HEK293 (cell line): Measurements from ENCODE around the gene ALDH7A1.
A peak's percentile ranks its signal among the peaks of the same experiment; 100 is the strongest.

Experiments
- CTCF ChIA-PET: fragments of 350-600 bp; formaldehyde crosslinking; extraction: SDS; loops from one replicate; lab custom pipeline; 2021; ENCODE audit warnings: antibody characterized with exemption; lab: Yijun Ruan, JAX
- POLR2A ChIA-PET: fragments of 300-600 bp; formaldehyde crosslinking; extraction: SDS; loops from one replicate; lab custom pipeline; 2020; ENCODE audit warnings: antibody characterized with exemption, inconsistent platforms; lab: Yijun Ruan, JAX
- H3K27ac ChIP-seq: fragments of 200-500 bp; sonication (Bioruptor generic); 2 replicates; pipeline ENCODE4 v1.5.1; 2014; ENCODE audit warnings: low read depth, low read length, control low read depth, inconsistent platforms; ENCODE audit errors: extremely low read depth
- H3K36me3 ChIP-seq, 2 experiments: fragments of 200-500 bp in 1 of 2; sonication (Bioruptor generic) in 1 of 2; 1 replicate in 1 of 2; 2 replicates in 1 of 2; pipeline ENCODE4 v1.5.1; 2014 to 2017; ENCODE audit warnings: inconsistent platforms in 2 of 2, low read length in 2 of 2; ENCODE audit not compliant: control insufficient read depth in 2 of 2, insufficient read depth in 1 of 2
- H3K4me1 ChIP-seq: fragments of 200-500 bp; sonication (Bioruptor generic); 2 replicates; pipeline ENCODE4 v1.5.1; 2014; ENCODE audit warnings: mild to moderate bottlenecking, low read length, inconsistent platforms; ENCODE audit not compliant: control insufficient read depth, insufficient read depth
- H3K4me3 ChIP-seq: 2 replicates; pipeline ENCODE4 v1.5.1; 2011; ENCODE audit warnings: low read depth, mild to moderate bottlenecking, control low read depth, low read length, moderate library complexity
- H3K9me3 ChIP-seq: fragments of 200-500 bp; sonication (Bioruptor generic); 2 replicates; pipeline ENCODE4 v1.5.1; 2014; ENCODE audit warnings: low read depth, low read length, inconsistent platforms; ENCODE audit not compliant: control insufficient read depth, insufficient read depth
- KLF10 ChIP-seq: fragments of 450-650 bp; IDR thresholded peaks from 2 replicates; pipeline ENCODE4 v1.5.1; 2018; ENCODE audit warnings: missing biosample characterization, mild to moderate bottlenecking, missing genetic modification characterization
- SALL2 ChIP-seq: fragments of 450-650 bp; formaldehyde crosslinking; IDR thresholded peaks from 2 replicates; pipeline ENCODE4 v1.5.0; 2017; ENCODE audit warnings: missing biosample characterization, mild to moderate bottlenecking, missing genetic modification characterization, borderline replicate concordance
- ZFP41 ChIP-seq: fragments of 450-650 bp; formaldehyde crosslinking; IDR thresholded peaks from 2 replicates; pipeline ENCODE4 v1.5.1; 2016; ENCODE audit warnings: missing biosample characterization, missing genetic modification characterization, borderline replicate concordance
- ZNF155 ChIP-seq: fragments of 450-650 bp; formaldehyde crosslinking; IDR thresholded peaks from 2 replicates; pipeline ENCODE4 v1.5.1; 2016; ENCODE audit warnings: missing biosample characterization, missing genetic modification characterization
- ZNF248 ChIP-seq: fragments of 450-650 bp; formaldehyde crosslinking; IDR thresholded peaks from 2 replicates; pipeline ENCODE4 v1.5.1; 2017; ENCODE audit warnings: missing biosample characterization, missing genetic modification characterization
- ZNF266 ChIP-seq: fragments of 450-650 bp; formaldehyde crosslinking; IDR thresholded peaks from 2 replicates; pipeline ENCODE4 v1.5.1; 2016; ENCODE audit warnings: missing biosample characterization, missing genetic modification characterization, low read depth
- ZNF473 ChIP-seq: fragments of 450-650 bp; formaldehyde crosslinking; IDR thresholded peaks from 2 replicates; pipeline ENCODE4 v1.5.1; 2017; ENCODE audit warnings: missing biosample characterization, missing genetic modification characterization
- ZNF501 ChIP-seq: fragments of 450-650 bp; formaldehyde crosslinking; IDR thresholded peaks from 2 replicates; pipeline ENCODE4 v1.5.1; 2016; ENCODE audit warnings: missing biosample characterization, missing genetic modification characterization
- ZNF610 ChIP-seq: fragments of 450-650 bp; formaldehyde crosslinking; IDR thresholded peaks from 2 replicates; pipeline ENCODE4 v1.5.1; 2016; ENCODE audit warnings: missing biosample characterization, missing genetic modification characterization, borderline replicate concordance
- ZNF621 ChIP-seq: fragments of 450-650 bp; formaldehyde crosslinking; IDR thresholded peaks from 2 replicates; pipeline ENCODE4 v1.5.1; 2017; ENCODE audit warnings: missing biosample characterization, missing genetic modification characterization
- ZNF624 ChIP-seq: fragments of 450-650 bp; formaldehyde crosslinking; IDR thresholded peaks from 2 replicates; pipeline ENCODE4 v1.5.1; 2017; ENCODE audit warnings: missing biosample characterization, missing genetic modification characterization
- ZNF658 ChIP-seq: fragments of 450-650 bp; formaldehyde crosslinking; IDR thresholded peaks from 2 replicates; pipeline ENCODE4; 2016; ENCODE audit warnings: missing biosample characterization, missing genetic modification characterization
- ZNF660 ChIP-seq: fragments of 450-650 bp; IDR thresholded peaks from 2 replicates; pipeline ENCODE4 v1.5.1; 2018; ENCODE audit warnings: missing biosample characterization, mild to moderate bottlenecking, missing genetic modification characterization
- ZSCAN30 ChIP-seq: fragments of 450-650 bp; IDR thresholded peaks from 2 replicates; pipeline ENCODE4 v1.5.1; 2018; ENCODE audit warnings: missing biosample characterization, mild to moderate bottlenecking, missing genetic modification characterization, moderate library complexity
- TF ChIP-seq, protein P1 (sequence below): fragments of 450-650 bp; formaldehyde crosslinking; conservative IDR thresholded peaks from 2 replicates; pipeline ENCODE4 v1.5.1; 2016; ENCODE audit warnings: low read depth, missing biosample characterization, missing genetic modification characterization
- TF ChIP-seq, protein P2 (sequence below): fragments of 450-650 bp; formaldehyde crosslinking; IDR thresholded peaks from 2 replicates; pipeline ENCODE4 v1.5.1; 2016; ENCODE audit warnings: missing biosample characterization, missing genetic modification characterization
- TF ChIP-seq, protein P3 (sequence below): fragments of 450-650 bp; formaldehyde crosslinking; optimal IDR thresholded peaks from 2 replicates; pipeline ENCODE3; 2016; ENCODE audit warnings: missing biosample characterization, mild to moderate bottlenecking, missing genetic modification characterization
- TF ChIP-seq, protein P4 (sequence below): fragments of 450-650 bp; IDR thresholded peaks from 2 replicates; pipeline ENCODE4 v1.5.1; 2018; ENCODE audit warnings: missing biosample characterization, mild to moderate bottlenecking, missing genetic modification characterization
- TF ChIP-seq, protein P5 (sequence below): fragments of 450-650 bp; formaldehyde crosslinking; IDR thresholded peaks from 2 replicates; pipeline ENCODE4 v1.5.1; 2017; ENCODE audit warnings: missing biosample characterization, missing genetic modification characterization

ALDH7A1 gene

DNA sequence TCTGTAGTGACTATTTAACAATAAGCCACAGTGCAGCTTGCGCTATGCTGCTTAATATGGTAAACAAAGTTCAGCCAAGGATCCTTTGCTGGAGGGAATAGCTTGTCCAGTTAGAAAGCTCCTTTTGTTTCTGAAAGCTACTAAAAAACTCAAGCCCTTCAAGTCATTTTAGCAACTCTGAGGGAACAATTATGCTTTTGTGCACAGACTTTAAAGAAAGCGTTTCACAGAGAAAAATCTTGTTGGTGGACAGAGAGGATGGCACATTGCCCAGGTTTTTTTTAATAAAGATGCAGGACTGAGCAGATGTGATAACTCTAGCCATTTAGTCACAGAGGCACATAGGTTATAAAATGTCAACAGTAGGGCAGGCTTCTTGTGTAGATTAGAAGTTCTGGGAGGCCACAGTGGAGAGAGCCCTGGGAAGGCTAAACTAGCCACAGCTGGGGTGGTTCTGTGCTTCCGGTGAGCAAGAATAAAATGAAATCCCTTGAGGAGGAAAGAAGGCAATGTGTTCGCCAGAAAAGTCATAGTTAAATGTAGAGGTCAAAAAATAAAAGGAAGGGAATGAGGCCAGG, 63.4 kb downstream of the ALDH7A1 start:
- H3K4me1 ChIP-seq, result 0 out of 2 replicates have a peak, but pooled peaks cover 5% of the 10 kb centered on the region
- POLR2A ChIA-PET, result no interaction called here
- H3K9me3 ChIP-seq, result no peaks in the 10 kb centered on the region
- CTCF ChIA-PET, result interaction anchor here (0.6 to 1.7 kb wide), 6 partner anchors 32 to 192 kb away, joined by 3 to 8 read pairs (median 4); no protein-coding TSS in a partner anchor
- TF ChIP-seq ZNF660 (tag by site-specific recombination), result peak; percentile 43; the same call in 1 of the 2 replicates
- TF ChIP-seq KLF10 (tag by site-specific recombination), result no peak
- TF ChIP-seq, all 188 proteins: peak for 1
- Histone ChIP-seq H3K36me3 (no peaks in the 10 kb centered on the region), H3K27ac (no peak overlapping the region), H3K4me3 (no peak overlapping the region)

DNA sequence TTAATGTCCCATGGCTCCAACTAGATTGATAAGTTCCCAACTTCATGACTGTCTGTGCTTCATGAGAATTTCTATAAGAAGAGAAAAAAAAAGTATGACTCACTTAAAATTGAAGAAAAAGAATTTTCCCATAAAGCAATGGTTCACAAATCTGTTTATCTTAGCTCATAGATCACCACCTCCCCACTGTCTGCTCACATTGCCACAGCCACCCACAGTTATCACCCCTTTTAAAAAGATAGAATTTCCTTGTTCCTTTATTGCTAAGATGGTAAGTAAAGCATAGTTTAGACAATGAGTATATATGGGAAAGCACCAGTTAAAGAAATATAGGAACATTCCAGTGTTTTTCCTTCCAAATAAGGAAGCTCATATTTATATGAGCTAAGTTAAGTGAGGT, 67.1 kb downstream of the ALDH7A1 start:
- ChIA-PET CTCF (interaction anchor here (0.5 to 1.0 kb wide), 3 partner anchors 11 to 81 kb away, joined by 3 read pairs; no protein-coding TSS in a partner anchor), POLR2A (no interaction called here)
- no peaks in the 10 kb centered on the region for H3K36me3 ChIP-seq

DNA sequence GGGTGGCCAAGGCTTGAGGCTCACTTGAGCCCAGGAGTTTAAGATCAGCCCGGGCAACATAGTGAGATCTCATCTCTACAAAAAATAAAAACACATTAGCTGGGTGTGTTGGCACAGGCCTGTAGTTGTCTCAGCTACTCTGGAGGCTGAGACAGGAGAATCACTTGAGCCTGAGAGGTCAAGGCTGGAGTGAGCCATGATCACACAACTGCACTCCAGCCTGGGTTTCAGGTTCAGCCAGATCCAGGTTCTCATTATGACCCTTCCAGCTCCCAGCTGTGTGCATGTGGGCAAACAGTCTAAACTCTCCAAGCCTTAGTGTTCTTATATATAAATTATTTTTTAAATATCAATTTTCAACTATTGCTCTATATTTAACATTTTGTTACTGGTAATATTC, 67.9 kb downstream of the ALDH7A1 start:
- POLR2A ChIA-PET, result no interaction called here
- Histone ChIP-seq H3K4me1 (0 out of 2 replicates have a peak, but pooled peaks cover 5% of the 10 kb centered on the region), H3K27ac (no peak overlapping the region), H3K9me3 (no peaks in the 10 kb centered on the region), H3K4me3 (no peak overlapping the region), H3K36me3 (no peaks in the 10 kb centered on the region)
- CTCF ChIA-PET, result interaction anchor here (0.9 to 1.3 kb wide), 3 partner anchors 12 to 26 kb away, joined by 3 to 4 read pairs (median 3); no protein-coding TSS in a partner anchor
- TF ChIP-seq ZNF621 (tag by site-specific recombination), result no peak
- TF ChIP-seq ZNF501 (tag by site-specific recombination), result no peak
- TF ChIP-seq ZNF248, result no peak
- TF ChIP-seq, protein P1, sequence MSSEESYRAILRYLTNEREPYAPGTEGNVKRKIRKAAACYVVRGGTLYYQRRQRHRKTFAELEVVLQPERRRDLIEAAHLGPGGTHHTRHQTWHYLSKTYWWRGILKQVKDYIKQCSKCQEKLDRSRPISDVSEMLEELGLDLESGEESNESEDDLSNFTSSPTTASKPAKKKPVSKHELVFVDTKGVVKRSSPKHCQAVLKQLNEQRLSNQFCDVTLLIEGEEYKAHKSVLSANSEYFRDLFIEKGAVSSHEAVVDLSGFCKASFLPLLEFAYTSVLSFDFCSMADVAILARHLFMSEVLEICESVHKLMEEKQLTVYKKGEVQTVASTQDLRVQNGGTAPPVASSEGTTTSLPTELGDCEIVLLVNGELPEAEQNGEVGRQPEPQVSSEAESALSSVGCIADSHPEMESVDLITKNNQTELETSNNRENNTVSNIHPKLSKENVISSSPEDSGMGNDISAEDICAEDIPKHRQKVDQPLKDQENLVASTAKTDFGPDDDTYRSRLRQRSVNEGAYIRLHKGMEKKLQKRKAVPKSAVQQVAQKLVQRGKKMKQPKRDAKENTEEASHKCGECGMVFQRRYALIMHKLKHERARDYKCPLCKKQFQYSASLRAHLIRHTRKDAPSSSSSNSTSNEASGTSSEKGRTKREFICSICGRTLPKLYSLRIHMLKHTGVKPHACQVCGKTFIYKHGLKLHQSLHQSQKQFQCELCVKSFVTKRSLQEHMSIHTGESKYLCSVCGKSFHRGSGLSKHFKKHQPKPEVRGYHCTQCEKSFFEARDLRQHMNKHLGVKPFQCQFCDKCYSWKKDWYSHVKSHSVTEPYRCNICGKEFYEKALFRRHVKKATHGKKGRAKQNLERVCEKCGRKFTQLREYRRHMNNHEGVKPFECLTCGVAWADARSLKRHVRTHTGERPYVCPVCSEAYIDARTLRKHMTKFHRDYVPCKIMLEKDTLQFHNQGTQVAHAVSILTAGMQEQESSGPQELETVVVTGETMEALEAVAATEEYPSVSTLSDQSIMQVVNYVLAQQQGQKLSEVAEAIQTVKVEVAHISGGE (tag by site-specific recombination), result no peak
- no peak for TF ChIP-seq ZNF473 (tag by site-specific recombination)
- TF ChIP-seq ZNF658, result no peak
- TF ChIP-seq ZNF266 (tag by site-specific recombination), result no peak
- TF ChIP-seq ZNF610 (tag by site-specific recombination), result no peak
- TF ChIP-seq ZSCAN30, result no peak
- no peak for TF ChIP-seq ZFP41 (tag by site-specific recombination)
- TF ChIP-seq ZNF624, result no peak
- TF ChIP-seq, protein P2, sequence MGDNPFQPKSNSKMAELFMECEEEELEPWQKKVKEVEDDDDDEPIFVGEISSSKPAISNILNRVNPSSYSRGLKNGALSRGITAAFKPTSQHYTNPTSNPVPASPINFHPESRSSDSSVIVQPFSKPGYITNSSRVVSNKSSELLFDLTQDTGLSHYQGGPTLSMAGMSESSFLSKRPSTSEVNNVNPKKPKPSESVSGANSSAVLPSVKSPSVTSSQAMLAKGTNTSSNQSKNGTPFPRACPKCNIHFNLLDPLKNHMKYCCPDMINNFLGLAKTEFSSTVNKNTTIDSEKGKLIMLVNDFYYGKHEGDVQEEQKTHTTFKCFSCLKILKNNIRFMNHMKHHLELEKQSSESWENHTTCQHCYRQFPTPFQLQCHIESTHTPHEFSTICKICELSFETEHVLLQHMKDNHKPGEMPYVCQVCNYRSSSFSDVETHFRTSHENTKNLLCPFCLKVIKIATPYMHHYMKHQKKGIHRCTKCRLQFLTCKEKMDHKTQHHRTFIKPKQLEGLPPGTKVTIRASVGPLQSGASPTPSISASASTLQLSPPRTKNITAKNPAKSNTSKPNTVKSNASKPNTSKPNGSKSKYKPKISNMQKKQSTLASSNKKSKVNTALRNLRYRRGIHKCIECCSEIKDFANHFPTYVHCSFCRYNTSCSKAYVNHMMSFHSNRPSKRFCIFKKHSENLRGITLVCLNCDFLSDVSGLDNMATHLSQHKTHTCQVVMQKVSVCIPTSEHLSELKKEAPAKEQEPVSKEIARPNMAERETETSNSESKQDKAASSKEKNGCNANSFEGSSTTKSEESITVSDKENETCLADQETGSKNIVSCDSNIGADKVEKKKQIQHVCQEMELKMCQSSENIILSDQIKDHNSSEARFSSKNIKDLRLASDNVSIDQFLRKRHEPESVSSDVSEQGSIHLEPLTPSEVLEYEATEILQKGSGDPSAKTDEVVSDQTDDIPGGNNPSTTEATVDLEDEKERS (tag by site-specific recombination), result no peak
- TF ChIP-seq SALL2 (tag by site-specific recombination), result no peak
- TF ChIP-seq KLF10 (tag by site-specific recombination), result no peak
- TF ChIP-seq, protein P3, sequence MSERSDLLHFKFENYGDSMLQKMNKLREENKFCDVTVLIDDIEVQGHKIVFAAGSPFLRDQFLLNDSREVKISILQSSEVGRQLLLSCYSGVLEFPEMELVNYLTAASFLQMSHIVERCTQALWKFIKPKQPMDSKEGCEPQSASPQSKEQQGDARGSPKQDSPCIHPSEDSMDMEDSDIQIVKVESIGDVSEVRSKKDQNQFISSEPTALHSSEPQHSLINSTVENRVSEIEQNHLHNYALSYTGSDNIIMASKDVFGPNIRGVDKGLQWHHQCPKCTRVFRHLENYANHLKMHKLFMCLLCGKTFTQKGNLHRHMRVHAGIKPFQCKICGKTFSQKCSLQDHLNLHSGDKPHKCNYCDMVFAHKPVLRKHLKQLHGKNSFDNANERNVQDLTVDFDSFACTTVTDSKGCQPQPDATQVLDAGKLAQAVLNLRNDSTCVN, result no peak
- TF ChIP-seq, protein P4, sequence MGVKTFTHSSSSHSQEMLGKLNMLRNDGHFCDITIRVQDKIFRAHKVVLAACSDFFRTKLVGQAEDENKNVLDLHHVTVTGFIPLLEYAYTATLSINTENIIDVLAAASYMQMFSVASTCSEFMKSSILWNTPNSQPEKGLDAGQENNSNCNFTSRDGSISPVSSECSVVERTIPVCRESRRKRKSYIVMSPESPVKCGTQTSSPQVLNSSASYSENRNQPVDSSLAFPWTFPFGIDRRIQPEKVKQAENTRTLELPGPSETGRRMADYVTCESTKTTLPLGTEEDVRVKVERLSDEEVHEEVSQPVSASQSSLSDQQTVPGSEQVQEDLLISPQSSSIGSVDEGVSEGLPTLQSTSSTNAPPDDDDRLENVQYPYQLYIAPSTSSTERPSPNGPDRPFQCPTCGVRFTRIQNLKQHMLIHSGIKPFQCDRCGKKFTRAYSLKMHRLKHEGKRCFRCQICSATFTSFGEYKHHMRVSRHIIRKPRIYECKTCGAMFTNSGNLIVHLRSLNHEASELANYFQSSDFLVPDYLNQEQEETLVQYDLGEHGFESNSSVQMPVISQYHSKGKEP (tag by site-specific recombination), result no peak

More for the DNA sequence above, 67.1 kb downstream of the ALDH7A1 start:
- H3K9me3 ChIP-seq, result no peaks in the 10 kb centered on the region
- TF ChIP-seq, protein P5, sequence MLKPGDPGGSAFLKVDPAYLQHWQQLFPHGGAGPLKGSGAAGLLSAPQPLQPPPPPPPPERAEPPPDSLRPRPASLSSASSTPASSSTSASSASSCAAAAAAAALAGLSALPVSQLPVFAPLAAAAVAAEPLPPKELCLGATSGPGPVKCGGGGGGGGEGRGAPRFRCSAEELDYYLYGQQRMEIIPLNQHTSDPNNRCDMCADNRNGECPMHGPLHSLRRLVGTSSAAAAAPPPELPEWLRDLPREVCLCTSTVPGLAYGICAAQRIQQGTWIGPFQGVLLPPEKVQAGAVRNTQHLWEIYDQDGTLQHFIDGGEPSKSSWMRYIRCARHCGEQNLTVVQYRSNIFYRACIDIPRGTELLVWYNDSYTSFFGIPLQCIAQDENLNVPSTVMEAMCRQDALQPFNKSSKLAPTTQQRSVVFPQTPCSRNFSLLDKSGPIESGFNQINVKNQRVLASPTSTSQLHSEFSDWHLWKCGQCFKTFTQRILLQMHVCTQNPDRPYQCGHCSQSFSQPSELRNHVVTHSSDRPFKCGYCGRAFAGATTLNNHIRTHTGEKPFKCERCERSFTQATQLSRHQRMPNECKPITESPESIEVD (tag by site-specific recombination), result peak; percentile 61
- no peak for TF ChIP-seq ZNF155 (tag by site-specific recombination)
- H3K4me1 ChIP-seq, result 0 out of 2 replicates have a peak, but pooled peaks cover 5% of the 10 kb centered on the region
- no peak overlapping the region for H3K27ac ChIP-seq
- no peak overlapping the region for H3K4me3 ChIP-seq
